ENCODE measurements around the gene AZGP1. TPM values are rescaled to one million over a fixed set of nuclear protein-coding genes. Genes with fewer than 3 reads are reported as not detected.

The AZGP1 gene
- total and polyA plus RNA-seq, 2 experiments from 2014 or later = 52.6 to 73.6 TPM

DNA sequence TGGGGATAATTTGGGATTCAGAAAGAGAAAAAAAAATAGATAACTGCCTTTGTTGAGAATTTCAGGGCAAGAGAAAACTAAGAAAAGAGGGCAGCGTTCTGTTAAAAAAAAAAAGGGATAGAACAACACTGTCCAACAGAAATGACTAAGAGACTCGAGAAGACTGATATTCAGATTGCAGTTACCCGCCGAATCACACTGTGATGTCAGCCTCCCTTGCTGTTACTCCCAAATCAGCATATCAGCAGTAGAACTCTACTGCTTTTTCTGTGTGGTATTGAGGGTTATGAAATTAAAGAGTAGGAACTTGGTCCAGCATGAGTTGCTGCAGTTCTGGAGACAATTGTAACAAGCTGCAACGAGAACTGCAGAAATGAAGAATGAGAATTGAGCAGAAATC, 48.3 kb downstream of the AZGP1 start:
- no peak for DNase-seq (ENCODE audit: low spot score)
- TF ChIP-seq EZH2phosphoT487 (IDR thresholded peaks at IDR 0.05; ENCODE audit: low read depth, severe bottlenecking, unreplicated experiment) (no peak), EZH2 (IDR thresholded peaks at IDR 0.05; ENCODE audit: borderline replicate concordance) (no peak)
- TF ChIP-seq, protein P1, sequence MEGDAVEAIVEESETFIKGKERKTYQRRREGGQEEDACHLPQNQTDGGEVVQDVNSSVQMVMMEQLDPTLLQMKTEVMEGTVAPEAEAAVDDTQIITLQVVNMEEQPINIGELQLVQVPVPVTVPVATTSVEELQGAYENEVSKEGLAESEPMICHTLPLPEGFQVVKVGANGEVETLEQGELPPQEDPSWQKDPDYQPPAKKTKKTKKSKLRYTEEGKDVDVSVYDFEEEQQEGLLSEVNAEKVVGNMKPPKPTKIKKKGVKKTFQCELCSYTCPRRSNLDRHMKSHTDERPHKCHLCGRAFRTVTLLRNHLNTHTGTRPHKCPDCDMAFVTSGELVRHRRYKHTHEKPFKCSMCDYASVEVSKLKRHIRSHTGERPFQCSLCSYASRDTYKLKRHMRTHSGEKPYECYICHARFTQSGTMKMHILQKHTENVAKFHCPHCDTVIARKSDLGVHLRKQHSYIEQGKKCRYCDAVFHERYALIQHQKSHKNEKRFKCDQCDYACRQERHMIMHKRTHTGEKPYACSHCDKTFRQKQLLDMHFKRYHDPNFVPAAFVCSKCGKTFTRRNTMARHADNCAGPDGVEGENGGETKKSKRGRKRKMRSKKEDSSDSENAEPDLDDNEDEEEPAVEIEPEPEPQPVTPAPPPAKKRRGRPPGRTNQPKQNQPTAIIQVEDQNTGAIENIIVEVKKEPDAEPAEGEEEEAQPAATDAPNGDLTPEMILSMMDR (IDR thresholded peaks at IDR 0.05; ENCODE audit: poor library complexity) = no peak
- H3K9me2 ChIP-seq (replicated peaks; ENCODE audit: insufficient read depth) = no peaks in the 10 kb centered on the region
- no peak overlapping the region for H2AFZ ChIP-seq
- peaks cover 5% of the 10 kb centered on the region for H3K4me1 ChIP-seq (ENCODE audit: insufficient read depth)
- H4K20me1 ChIP-seq (ENCODE audit: insufficient read depth, poor library complexity, severe bottlenecking) = no peaks in the 10 kb centered on the region
- H3K9me3 ChIP-seq (ENCODE audit: low read depth) = no peaks in the 10 kb centered on the region
- 83% methylated on average over 5 of the region's 5 CpGs for WGBS (ENCODE audit: low lambda C conversion rate, missing lambda C conversion rate)
- no peaks in the 10 kb centered on the region for H3K36me3 ChIP-seq (replicated peaks; ENCODE audit: insufficient read depth, low read depth)
- no peaks in the 10 kb centered on the region for H3K79me2 ChIP-seq
- H3K27me3 ChIP-seq = peaks cover 27% of the 10 kb centered on the region
- H3K27ac ChIP-seq = no peak overlapping the region
- no peak overlapping the region for H3K4me3 ChIP-seq
- no peak overlapping the region for H3K4me2 ChIP-seq

DNA sequence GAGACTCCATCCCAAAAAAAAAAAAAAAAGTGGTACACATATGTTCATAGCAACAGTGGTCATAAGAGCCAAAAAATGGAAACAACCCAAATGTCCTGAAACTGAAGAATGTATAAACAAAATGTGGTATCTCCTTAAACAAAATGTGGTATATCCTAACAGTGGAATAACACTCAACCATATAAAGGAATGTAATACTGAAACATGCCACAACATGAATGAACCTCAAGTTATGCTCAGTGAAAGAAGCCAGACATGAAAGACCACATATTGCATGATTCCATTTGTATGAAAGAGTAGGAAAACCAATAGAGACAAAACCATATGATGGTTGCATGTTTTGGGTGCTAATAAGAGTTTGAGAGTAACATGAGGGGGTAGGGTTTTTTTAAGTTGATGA, 49.5 kb downstream of the AZGP1 start:
- no peak overlapping the region for H2AFZ ChIP-seq

DNA sequence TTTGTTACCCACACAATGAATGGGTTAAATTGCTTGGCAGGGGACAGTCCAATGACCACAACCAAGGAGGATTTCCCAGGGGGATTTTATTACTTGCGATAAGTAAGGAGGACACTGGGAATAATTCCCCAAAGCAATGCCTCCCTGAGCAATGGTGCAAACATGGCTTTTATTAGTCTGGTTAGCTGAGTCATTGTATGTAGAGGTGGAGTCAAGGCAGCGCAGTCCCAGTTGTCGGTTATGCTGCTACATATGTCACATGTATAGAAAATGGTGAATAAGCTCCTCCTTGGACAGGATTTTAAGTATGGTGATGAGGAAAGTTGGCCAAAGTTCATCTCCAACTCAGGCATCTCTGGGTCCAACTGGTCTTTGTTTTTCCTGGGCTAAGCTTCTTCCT, 52.6 kb downstream of the AZGP1 start:
- Histone ChIP-seq H3K27ac (no peak overlapping the region), H3K9me2 (replicated peaks; ENCODE audit: insufficient read depth) (no peaks in the 10 kb centered on the region), H3K4me2 (no peak overlapping the region), H3K4me1 (ENCODE audit: insufficient read depth) (no peaks in the 10 kb centered on the region), H3K36me3 (replicated peaks; ENCODE audit: insufficient read depth, low read depth) (no peaks in the 10 kb centered on the region), H4K20me1 (ENCODE audit: insufficient read depth, poor library complexity, severe bottlenecking) (no peaks in the 10 kb centered on the region), H2AFZ (no peak overlapping the region), H3K27me3 (peaks cover 16% of the 10 kb centered on the region), H3K9me3 (ENCODE audit: low read depth) (no peaks in the 10 kb centered on the region), H3K79me2 (no peaks in the 10 kb centered on the region), H3K4me3 (no peak overlapping the region)
- WGBS (ENCODE audit: low lambda C conversion rate, missing lambda C conversion rate) = 83% methylated on average over 3 of the region's 3 CpGs
- no peak for DNase-seq (ENCODE audit: low spot score)
- TF ChIP-seq EZH2 (IDR thresholded peaks at IDR 0.05; ENCODE audit: borderline replicate concordance) = no peak

More for the DNA sequence above, 49.5 kb downstream of the AZGP1 start:
- TF ChIP-seq EZH2 (IDR thresholded peaks at IDR 0.05; ENCODE audit: borderline replicate concordance) = no peak
- TF ChIP-seq, protein P1 (IDR thresholded peaks at IDR 0.05; ENCODE audit: poor library complexity) = no peak
- no peak for TF ChIP-seq EZH2phosphoT487 (IDR thresholded peaks at IDR 0.05; ENCODE audit: low read depth, severe bottlenecking, unreplicated experiment)
- no peak for DNase-seq (ENCODE audit: low spot score)
- no peaks in the 10 kb centered on the region for H4K20me1 ChIP-seq (ENCODE audit: insufficient read depth, poor library complexity, severe bottlenecking)
- peaks cover 27% of the 10 kb centered on the region for H3K27me3 ChIP-seq
- no peaks in the 10 kb centered on the region for H3K9me2 ChIP-seq (replicated peaks; ENCODE audit: insufficient read depth)
- no peaks in the 10 kb centered on the region for H3K36me3 ChIP-seq (replicated peaks; ENCODE audit: insufficient read depth, low read depth)
- no peak overlapping the region for H3K4me3 ChIP-seq
- peaks cover 5% of the 10 kb centered on the region for H3K4me1 ChIP-seq (ENCODE audit: insufficient read depth)
- no peaks in the 10 kb centered on the region for H3K79me2 ChIP-seq
- H3K4me2 ChIP-seq = no peak overlapping the region
- no peak overlapping the region for H3K27ac ChIP-seq
- H3K9me3 ChIP-seq (ENCODE audit: low read depth) = no peaks in the 10 kb centered on the region

DNA sequence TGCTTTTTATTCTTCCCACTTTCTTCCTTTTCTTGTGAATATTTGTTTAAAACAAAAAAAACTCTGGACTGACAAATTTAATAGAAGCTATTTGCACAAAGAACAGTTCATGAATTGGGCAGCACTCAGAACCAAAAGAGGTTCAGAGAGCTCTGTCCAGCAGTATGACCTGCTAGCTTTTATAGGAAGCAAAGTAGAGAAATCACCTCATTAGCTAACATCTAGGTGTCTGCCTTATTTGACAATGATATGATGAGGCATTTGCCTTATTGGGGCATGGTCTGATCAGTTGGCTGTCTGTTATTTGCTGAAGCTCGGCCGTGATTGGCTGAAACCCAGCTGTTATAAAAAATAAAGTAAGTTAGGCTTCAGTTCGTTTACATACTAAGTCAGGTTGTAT, 55.7 kb downstream of the AZGP1 start:
- WGBS (ENCODE audit: low lambda C conversion rate, missing lambda C conversion rate) = 85% methylated on average over 3 of the region's 3 CpGs
- H3K4me1 ChIP-seq (ENCODE audit: insufficient read depth) = no peaks in the 10 kb centered on the region
- no peaks in the 10 kb centered on the region for H4K20me1 ChIP-seq (ENCODE audit: insufficient read depth, poor library complexity, severe bottlenecking)
- H3K9me3 ChIP-seq (ENCODE audit: low read depth) = no peaks in the 10 kb centered on the region
- H3K4me2 ChIP-seq = no peak overlapping the region
- no peak overlapping the region for H3K27ac ChIP-seq
- DNase-seq (ENCODE audit: low spot score) = no peak
- H3K9me2 ChIP-seq (replicated peaks; ENCODE audit: insufficient read depth) = no peaks in the 10 kb centered on the region
- no peaks in the 10 kb centered on the region for H3K79me2 ChIP-seq
- TF ChIP-seq EZH2phosphoT487 (IDR thresholded peaks at IDR 0.05; ENCODE audit: low read depth, severe bottlenecking, unreplicated experiment) (no peak), EZH2 (IDR thresholded peaks at IDR 0.05; ENCODE audit: borderline replicate concordance) (no peak)
- TF ChIP-seq, protein P1 (IDR thresholded peaks at IDR 0.05; ENCODE audit: poor library complexity) = no peak
- H3K4me3 ChIP-seq = no peak overlapping the region
- H2AFZ ChIP-seq = no peak overlapping the region
- H3K36me3 ChIP-seq (replicated peaks; ENCODE audit: insufficient read depth, low read depth) = no peaks in the 10 kb centered on the region
- H3K27me3 ChIP-seq = peaks cover under 1% of the 10 kb centered on the region
